Measurements from ENCODE around the gene DHRS13.

DNA sequence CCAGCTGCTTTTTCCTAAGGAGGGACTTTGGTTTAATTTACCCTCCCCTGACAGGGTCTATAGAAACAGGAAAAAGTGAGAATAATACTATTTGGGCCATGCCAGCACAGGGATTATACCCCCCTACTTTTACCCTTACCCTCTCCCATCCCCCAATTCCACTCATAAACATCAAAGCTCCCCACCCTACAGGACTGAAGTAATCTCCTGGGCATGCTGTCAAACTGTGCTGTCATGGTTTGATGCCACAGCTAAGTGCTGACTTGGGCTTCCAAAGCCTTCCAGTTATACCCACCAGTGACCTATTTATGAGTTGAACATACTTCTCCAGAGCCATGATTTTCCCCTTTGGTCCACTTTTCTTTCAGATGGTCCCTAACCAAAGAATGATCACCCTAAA, 35.7 kb upstream of the DHRS13 start:
- TF ChIP-seq, protein P1, sequence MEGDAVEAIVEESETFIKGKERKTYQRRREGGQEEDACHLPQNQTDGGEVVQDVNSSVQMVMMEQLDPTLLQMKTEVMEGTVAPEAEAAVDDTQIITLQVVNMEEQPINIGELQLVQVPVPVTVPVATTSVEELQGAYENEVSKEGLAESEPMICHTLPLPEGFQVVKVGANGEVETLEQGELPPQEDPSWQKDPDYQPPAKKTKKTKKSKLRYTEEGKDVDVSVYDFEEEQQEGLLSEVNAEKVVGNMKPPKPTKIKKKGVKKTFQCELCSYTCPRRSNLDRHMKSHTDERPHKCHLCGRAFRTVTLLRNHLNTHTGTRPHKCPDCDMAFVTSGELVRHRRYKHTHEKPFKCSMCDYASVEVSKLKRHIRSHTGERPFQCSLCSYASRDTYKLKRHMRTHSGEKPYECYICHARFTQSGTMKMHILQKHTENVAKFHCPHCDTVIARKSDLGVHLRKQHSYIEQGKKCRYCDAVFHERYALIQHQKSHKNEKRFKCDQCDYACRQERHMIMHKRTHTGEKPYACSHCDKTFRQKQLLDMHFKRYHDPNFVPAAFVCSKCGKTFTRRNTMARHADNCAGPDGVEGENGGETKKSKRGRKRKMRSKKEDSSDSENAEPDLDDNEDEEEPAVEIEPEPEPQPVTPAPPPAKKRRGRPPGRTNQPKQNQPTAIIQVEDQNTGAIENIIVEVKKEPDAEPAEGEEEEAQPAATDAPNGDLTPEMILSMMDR (IDR thresholded peaks at IDR 0.05; ENCODE audit: low read length): no peak
- TF ChIP-seq EZH2phosphoT487 (IDR thresholded peaks at IDR 0.05; ENCODE audit: low read length) (no peak), EZH2 (optimal IDR thresholded peaks at IDR 0.05; ENCODE audit: low read depth, low read length) (no peak)

Data from MM.1S (cell line).